ENCODE results near the gene MARK3.
"Not testable (repeated sequence)": the region's sequence is repeated elsewhere in the genome, so short reads cannot be mapped to it uniquely, and the experiment has no call there.

MARK3 gene

DNA sequence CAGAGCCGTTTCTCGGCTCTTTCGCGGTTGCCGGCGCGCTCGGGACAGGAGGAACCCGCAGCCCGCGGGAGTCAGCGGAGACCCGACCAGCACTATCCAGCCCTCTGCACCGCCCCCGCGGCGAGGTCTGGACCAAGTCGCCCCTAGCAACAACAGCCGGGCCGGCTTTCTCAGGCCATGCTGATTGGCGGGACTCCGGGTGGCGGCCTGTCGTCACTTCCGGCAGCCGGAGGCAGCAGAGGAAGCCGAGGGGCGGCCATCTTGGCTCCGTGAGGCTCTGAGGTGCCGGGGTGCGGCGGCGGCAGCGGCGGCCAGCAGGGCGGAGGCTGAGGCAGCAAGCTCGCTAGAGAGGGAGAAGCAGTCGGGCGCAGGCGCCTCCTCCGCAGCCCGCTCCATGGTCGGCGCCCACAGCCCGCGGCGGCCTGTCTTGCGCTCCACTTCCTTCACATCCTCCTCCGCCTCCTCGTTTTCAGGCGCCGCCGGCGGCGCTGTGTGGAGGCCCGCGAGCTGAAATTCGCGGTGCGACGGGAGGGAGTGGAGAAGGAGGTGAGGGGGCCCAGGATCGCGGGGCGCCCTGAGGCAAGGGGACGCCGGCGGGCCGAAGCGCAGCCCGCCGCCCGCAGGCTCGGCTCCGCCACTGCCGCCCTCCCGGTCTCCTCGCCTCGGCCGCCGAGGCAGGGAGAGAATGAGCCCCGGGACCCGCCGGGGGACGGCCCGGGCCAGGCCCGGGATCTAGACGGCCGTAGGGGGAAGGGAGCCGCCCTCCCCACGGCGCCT lies at the start of gene MARK3:
Gene MARK3 (plus strand): TSS at position 264 of the 777 bp plus-strand sequence. CDS start 615 bp downstream, outside the sequence.
- peak; percentile 99 for DNase-seq (ENCODE audit: low read depth)

DNA sequence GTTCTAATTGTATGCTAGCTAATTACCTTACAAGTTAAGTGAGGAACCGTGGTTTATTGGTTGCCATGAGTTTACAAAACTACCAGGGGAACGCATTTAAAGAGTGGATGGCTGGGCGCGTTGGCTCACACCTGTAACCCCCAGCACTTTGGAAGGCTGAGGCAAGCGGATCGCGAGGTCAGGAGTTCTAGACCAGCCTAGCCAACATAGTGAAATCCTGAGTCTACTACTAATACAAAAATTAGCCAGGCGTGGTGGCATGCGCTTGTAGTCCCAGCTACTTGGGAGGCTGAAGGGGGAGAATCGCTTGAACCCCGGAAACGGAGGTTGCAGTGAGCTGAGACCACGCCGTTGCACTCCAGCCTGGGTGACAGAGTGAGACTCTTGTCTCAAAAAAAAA lies 49.0 kb upstream of the MARK3 start:
- no peak for DNase-seq (ENCODE audit: low read depth)

DNA sequence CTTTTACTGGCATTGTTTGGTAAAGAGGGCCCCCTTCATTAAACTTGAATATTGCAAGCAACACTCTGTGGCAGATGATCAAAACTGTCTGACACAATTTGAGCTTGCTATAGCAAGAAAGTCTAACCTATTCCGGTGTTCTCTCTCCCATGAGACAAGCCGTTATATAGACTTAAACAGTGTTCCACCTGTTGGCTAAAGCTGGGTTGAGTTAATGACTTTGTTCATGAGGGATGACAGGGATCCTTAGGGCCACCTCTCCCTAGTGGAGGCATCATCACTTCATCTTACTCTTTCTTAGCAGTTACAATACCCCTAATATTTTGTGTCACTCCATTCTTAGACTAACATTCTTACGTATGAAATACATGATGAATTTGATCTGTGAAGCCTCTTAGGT lies 47.4 kb upstream of the MARK3 start:
- no peak for DNase-seq (ENCODE audit: low read depth)

DNA sequence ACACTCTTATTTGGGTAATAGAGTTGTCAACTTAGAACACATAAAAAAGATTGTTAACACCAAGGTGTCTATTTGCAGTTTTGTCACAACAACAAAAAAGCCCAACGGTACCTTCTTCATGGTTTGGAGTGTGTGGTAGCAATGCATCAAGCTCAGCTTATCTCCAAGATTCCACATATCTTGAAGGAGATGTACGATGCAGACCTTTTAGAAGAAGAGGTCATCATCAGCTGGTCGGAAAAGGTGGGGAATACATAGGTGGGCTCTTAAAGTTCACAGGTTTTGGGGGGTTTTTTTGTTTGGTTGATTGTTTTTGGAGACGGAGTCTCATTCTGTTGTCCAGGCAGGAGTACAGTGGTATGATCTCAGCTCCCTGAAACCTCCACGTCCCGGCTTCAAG lies 45.7 kb upstream of the MARK3 start:
- DNase-seq (ENCODE audit: low read depth): no peak

DNA sequence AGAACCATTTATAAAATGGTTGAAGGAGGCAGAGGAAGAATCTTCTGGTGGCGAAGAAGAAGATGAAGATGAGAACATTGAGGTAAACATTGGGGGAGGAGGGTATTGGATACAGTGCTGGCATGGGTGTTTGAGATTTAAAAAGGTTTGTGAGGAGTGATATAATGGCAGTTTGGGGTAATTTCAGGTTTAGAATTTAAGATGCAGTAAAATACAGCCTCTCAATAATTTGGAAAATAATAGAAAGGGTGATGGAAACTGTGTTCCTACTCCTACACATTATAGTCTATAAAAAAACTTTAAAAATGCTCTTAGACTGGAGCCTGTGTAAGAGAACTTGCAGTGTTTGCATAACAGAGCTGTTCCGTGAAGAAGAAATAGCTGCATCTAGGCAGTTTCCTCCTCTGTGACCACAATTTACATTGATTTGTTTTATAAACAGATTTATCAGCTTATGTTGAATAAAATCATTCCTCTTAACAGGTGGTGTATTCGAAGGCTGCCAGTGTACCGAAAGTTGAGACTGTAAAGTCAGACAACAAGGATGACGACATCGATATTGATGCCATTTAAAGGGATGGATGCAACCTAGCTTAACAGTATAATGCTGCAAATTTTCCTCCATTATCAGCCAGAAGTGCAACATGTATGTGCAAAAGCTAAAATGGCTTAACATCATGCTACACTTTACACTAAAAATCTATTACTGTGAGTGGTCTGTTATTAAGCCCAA lies 44.6 kb upstream of the MARK3 start:
- no peak for DNase-seq (ENCODE audit: low read depth)

DNA sequence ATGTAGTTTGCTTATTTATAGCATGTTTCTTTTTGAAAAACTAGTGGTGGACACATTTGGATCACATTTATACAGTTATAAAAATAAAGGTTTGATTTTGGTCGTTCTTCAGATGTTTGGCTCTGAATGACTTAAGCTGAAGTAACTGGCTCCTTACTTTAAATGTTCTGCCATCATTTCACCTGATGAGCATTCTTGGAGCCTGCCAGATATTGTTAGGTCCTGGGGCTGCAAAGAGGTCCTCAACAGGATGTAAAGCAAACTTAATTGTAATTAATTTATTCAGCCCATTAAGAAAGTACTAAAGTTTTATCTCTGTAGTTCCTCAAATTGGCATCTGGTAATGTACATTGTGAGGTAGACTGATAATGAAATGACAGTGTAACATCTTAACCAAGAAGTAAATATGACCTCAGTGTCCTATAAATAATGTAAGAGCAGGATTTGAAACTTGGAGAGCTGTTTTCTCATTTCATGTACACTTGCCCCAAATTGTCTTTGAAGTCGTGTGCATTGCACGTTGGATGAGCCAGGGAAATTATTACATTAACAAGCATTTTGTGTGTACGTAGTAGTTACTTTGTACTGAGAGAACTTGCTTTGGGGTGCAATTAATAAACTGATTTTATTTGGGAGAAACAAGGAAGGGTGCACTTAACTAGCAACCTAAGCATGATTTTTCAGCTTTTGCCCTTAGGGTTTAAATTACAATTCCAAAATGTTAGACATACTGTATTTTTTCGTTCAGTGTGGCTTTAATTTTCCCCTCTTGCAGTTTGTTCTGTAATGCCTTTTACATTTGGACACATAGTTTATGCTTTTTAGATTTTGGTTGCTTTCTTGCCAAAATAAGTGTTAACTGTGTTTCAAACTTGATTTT lies 43.7 kb upstream of the MARK3 start:
- DNase-seq (ENCODE audit: low read depth): no peak

DNA sequence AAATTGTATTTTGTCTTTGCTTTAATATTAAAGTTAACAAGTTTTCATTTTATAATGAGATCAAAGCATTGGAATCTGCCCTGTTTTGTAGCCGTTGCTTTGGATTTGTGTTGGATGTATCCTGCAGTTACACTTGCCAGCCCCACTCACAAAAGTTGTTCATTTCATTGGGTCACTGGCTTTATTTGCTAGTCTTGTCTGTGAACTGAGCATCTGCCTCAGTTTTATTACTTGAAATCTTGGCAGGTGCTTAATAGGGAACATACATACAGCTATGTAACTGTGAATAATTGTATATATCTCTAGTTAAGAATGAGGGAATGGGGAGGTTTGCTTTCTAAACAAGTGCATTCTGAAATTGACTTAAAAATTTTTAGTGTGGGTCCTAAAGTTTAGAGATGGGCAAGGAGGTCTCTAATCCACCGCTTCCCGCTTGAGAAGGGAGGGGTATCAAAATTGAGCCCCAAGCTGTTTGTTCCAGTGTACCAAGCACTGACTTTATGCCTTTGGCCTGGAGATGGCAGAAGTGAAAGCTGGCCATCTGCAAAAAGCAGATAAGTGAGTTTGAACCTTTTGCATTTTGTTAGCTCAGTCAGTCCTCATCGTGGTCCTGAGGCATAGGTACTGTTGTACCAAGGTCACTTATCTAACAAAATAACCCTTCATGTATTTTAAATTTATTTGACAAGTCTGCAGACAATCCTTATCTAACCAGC lies 41.9 kb upstream of the MARK3 start:
- no peak for DNase-seq (ENCODE audit: low read depth)

DNA sequence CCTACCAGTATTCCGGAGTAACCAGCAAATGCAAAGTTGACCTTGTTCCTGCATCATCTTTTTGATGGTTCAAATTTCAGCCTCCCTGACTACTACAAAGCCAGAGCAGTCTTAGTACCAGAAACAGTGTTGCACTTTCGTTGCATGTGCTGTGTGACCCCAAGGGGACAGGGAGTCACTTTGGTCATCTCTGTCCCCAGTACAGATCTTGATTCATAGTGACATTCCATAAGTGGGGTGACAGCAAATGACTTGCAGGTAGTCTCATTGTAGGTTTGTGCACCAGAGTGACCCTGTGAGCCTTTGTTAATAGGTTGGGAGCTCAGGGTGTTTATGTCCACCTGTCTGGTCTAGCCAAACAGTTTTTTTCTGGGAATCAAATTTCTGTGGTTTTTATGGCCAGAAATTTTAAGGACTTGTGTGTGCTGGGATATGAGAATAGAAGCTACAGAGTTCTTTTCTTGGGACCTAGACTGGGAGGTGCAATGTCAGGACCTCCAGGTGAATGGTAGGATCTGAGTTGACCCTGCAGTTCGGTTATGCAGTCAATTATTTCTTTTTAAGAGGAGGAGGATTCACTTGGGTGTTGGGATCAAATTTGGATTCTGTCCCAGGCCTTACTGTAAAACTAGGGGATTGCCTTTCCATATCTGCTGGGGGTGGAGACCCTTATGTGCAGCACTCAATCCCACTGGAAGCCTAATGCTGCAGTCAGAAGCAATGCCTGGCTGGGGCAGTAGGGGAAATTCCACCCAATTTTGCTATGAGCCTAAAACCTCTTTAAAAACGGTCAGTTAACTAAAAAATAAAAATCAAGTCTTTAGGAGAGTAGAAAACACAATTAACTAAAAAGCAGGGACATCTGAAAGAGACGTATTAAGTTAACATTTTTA lies 41.1 kb upstream of the MARK3 start:
- no peak for DNase-seq (ENCODE audit: low read depth)

DNA sequence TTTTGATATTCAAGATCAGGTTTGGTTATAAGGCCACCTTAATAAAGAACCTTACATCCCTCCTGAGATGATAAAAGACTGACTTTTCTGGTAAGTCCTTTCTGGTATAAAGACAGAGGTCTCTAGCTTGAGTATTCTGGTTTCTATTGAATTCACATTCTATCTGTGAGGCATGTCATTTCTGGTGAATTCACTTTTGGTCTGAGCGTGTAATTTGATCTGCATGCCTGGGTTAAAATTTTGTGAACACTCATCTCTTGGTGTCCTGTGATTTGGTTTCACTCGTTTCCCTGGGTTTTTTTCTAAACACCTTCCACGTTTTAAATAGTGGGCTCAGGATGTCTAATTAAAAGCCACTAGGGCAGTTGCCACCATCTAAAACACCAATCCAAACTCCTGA lies 38.9 kb upstream of the MARK3 start:
- DNase-seq (ENCODE audit: low read depth): peak; percentile 42

DNA sequence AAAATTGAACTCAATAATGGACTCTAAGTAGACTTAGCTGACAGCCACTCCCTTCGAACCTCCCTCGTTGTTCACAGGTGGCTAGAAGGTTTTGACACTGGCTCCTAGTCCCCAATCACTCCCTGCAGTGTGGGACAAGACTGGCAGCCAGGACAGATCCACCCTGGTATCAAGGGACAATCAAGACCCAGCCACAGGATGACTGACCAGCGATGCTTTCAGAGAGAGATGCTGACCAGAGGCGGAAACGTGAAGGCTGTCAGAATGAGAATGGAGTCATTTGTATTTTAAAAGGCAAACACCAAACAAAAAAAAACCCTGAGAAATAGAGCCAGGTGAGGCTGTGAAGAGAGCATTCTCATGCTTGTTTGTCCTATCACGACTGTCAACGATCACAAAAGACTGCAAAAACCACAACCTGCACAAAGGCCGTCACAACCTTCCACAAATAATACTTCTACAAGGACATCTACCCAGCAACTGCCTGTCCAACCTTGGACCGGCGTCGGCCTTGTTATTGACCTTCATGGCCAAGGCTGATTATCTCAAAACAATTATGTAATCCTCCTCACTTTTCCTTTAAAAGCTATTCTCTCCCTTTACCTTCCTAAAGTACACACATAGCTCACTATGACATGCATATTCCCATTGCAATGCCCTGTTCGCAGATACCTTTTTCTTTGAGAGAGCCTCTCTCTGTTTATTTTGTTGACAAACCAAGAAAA lies 38.0 kb upstream of the MARK3 start:
- DNase-seq (ENCODE audit: low read depth): no peak

DNA sequence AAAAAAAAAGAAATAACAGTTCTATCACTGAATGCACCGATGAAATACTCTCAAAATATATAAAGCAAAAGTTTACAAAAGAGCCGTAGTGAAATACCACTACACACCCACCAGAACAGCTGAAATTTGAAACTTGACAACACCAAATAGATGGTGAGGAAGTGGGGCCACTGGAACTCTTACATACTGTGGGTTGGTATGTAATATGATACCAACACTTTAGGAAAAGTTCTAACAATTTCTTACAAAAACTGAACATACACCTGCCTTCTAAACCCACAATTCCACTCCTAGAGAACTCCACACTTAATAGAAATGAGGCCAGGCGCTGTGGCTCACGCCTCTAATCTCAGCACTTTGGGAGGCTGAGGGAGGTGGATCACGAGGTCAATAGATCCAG lies 37.1 kb upstream of the MARK3 start:
- no peak for DNase-seq (ENCODE audit: low read depth)

DNA sequence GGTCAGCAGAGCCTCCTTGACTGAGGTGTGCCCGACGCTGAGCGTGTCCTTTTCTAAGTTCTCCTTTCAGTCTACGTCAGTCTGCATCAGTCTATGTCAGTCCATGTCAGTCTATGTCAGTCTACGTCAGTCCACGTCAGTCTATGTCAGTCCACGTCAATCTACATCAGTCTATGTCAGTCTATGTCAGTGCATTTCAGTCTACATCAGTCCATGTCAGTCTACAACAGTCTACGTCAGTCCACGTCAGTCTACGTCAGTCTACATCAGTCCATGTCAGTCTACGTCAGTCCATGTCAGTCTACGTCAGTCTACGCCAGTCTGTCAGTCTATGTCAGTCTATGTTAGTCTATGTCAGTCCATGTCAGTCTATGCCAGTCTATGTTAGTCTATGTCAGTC lies 35.2 kb upstream of the MARK3 start:
- DNase-seq (ENCODE audit: low read depth): no peak

DNA sequence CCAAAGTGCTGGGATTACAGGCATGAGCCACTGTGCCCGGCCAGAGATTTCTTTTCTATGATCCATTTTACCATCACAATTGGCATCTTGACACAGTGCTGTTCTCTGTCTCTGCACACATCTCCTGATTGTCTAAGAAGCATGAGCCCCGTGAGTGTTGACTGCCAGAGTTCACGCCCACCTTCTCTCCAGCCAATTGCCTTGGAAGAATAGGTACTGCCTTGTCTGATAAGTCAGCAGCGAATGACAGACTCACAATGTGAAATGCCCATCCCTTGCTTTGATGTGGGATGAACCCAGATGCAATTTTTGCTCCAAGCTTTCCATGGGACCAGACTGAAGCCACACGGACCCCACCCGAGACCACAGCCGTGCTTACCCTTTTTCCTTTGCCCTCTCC lies 31.9 kb upstream of the MARK3 start:
- DNase-seq (ENCODE audit: low read depth): no peak

DNA sequence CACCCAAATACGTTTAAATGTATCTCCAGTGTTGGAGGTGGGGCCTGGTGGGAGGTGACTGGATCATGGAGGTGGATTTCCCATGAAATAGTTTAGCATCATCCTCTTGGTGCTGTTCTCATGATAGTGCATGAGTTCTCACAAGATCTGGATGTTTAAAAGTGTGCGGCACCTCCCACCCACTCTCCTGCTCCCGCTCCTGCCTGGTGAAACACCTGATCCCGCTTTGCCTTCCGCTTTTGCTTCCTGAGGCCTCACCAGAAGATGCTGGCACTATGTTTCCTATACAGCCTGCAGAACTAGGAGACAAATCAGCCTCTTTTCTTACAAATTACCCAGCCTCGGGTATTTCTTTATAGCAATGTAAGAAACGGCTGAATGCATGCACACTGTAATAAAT lies 31.1 kb upstream of the MARK3 start:
- DNase-seq (ENCODE audit: low read depth): no peak

DNA sequence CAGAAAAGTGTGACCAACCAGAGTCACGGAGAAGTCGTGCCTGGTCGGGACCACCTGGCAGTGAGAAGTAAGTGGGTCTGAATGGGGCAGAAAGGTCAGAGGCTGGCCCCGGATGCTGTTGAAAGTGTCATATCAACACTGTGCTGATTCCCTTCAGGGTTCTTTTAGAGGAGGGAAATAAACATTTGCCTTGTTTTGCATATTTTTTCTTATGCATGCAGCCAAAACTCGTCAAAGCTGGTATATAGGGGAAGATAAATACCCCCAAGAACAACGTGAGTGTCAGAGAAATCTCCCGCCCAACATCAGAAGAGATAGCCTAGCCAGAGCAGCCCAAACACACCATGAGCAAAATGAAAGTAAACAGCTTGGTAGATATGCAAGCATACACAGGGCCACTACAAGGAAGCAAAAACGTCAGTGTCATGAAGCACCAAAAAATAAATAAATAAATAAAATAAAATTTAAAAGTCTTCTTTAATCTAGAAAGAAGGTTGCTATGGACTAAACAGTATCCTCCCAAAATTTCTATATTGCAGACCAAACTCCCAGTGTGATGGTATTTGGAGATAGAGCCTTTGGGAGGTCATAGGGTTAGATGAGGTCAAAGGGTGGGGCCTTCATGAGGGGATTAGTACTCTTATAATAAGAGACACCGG lies 29.1 kb upstream of the MARK3 start:
- peak; percentile 54 for DNase-seq (ENCODE audit: low read depth)

DNA sequence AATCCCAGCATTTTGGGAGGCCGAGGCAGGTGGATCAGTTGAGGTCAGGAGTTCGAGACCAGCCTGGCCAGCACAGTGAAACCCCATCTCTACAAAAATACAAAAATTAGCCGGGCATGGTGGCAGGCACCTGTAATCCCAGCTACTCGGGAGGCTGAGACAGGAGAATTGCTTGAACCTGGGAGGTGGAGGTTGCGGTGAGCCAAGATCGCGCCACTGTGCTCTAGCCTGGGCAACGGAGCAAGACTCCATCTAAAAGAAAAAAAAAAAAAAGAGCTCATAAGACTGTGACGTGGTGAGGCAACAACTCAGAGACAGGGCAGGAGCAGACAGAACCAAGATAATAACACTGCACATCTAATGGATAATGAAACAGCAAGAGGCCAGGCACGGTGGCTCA lies 27.7 kb upstream of the MARK3 start:
- DNase-seq (ENCODE audit: low read depth): not testable (repeated sequence)

DNA sequence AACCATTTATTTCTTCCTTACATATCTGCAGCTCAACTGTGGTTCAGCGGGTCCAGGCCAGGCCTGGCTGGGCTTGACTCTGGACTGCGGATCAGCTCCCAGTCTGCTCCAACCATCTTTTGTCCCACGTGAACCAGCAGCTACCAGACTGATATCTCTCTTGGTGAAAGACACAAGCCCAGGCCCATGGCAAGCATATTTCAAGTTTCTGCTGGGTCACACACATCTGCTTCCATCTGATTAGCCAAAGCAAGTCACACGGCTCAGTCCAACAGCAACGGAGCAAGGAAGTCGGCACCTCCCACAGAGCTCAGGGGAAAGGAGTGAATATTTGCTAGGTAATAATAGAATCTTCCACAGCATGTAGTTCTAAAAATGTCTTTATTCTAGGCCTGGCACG lies 24.7 kb upstream of the MARK3 start:
- no peak for DNase-seq (ENCODE audit: low read depth)

DNA sequence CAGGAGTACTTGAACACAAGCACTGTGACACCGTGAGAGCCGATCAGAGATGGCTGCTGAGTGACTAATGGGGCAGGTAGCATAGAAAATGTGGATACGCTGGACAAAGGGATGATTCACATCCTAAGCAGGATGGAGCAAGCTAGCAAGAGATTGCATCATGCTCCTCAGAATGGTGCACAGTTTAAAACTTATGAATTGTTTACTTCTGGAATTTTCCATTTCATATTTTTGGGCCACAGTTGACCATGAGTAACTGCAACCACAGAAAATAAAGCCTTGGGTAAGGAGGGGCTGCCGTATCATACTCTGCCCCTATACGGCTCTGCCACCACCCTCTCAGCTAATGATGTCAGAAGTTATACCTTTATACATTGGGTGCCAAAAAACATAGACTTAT lies 23.3 kb upstream of the MARK3 start:
- peak; percentile 100 for DNase-seq (ENCODE audit: low read depth)

DNA sequence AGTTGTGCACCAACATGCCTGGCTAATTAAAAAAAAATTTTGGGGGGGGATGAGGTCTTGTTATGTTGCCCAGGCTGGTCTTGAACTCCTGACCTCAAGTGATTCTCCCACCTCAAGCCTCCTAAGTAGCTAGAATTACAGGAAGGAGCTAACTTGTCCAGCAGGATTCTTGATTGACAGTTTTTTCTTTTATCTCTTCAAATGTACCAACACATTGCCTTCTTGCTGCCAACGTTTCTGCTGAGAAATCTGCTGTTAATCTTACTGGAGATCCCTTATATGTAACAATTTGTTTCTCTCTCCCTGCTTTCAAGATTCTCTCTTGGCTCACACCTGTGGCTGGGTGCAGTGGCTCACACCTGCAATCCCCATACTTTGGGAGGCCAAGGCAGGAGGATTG lies 22.4 kb upstream of the MARK3 start:
- DNase-seq (ENCODE audit: low read depth): peak; percentile 53

DNA sequence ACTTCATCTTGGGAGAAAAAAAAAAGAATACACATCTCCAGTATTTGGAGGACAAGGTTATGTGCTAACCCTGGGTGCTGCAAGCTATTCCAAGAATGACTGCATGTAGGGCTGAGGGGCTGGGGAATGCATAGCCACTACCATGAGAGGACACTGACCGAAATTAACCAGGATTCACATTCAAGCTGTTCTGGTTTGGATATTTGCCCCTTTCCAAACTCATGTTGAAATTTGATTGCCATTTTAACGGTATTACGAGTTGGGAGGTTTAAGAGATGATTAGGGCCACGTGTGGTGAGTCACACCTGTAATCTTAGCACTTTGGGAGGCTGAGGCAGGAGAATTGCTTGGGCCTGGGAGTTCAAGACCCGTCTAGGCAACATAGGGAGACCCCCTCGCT lies 18.5 kb upstream of the MARK3 start:
- DNase-seq (ENCODE audit: low read depth): no peak

Data from ELR (cell line).